ENCODE measurements around the gene MRPS10. TPM values are rescaled to one million over a fixed set of nuclear protein-coding genes. Genes with fewer than 3 reads are reported as not detected.

The MRPS10 gene
- total RNA-seq, 2 experiments from 2014 or later: 17.1 to 18.4 TPM

GRCh38 chr6:42162812-42163211 is 54.8 kb downstream of the MRPS10 start:
- Histone ChIP-seq H3K27me3 (ENCODE audit: control insufficient read depth in 1 of 2, insufficient read depth in 2 of 2, low read length in 2 of 2) (peaks cover 0 to 2% of the 10 kb centered on the region in 2 experiments), H3K36me3 (ENCODE audit: insufficient read depth, low read length) (no peaks in the 10 kb centered on the region), H3K27ac (ENCODE audit: low read depth in 1 of 2, low read length in 2 of 2) (no peak overlapping the region), H3K9me3 (ENCODE audit: control insufficient read depth in 1 of 2, insufficient read depth in 1 of 2, low read length in 2 of 2) (no peaks in the 10 kb centered on the region), H3K4me1 (ENCODE audit: insufficient read depth, low read length) (peaks cover 6% of the 10 kb centered on the region), H3K4me3 (ENCODE audit: low read length) (no peak overlapping the region)
- TF ChIP-seq, protein P1, sequence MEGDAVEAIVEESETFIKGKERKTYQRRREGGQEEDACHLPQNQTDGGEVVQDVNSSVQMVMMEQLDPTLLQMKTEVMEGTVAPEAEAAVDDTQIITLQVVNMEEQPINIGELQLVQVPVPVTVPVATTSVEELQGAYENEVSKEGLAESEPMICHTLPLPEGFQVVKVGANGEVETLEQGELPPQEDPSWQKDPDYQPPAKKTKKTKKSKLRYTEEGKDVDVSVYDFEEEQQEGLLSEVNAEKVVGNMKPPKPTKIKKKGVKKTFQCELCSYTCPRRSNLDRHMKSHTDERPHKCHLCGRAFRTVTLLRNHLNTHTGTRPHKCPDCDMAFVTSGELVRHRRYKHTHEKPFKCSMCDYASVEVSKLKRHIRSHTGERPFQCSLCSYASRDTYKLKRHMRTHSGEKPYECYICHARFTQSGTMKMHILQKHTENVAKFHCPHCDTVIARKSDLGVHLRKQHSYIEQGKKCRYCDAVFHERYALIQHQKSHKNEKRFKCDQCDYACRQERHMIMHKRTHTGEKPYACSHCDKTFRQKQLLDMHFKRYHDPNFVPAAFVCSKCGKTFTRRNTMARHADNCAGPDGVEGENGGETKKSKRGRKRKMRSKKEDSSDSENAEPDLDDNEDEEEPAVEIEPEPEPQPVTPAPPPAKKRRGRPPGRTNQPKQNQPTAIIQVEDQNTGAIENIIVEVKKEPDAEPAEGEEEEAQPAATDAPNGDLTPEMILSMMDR (IDR thresholded peaks at IDR 0.05): no peak
- Mint-ChIP-seq H3K36me3 (ENCODE audit: low read depth) (no peaks in the 10 kb centered on the region), H3K9me3 (no peaks in the 10 kb centered on the region), H3K27me3 (peaks cover 6% of the 10 kb centered on the region), H3K4me1 (ENCODE audit: low read depth) (peaks cover 6% of the 10 kb centered on the region), H3K4me3 (no peak overlapping the region), H3K27ac (no peak overlapping the region)
- intact Hi-C loops (cut with DNase I, micrococcal nuclease): no loop called here
- CTCF ChIA-PET: no interaction called here
- POLR2A ChIA-PET: no interaction called here
- no peak for DNase-seq
- no peak for ATAC-seq (ENCODE audit: poor library complexity)

- ATAC-seq (ENCODE audit: poor library complexity): no peak
- POLR2A ChIA-PET: no interaction called here
- H3K27me3 ChIP-seq (ENCODE audit: control insufficient read depth in 1 of 2, insufficient read depth in 2 of 2, low read length in 2 of 2): peaks cover 0 to 2% of the 10 kb centered on the region in 2 experiments
Observed at GRCh38 chr6:42162384-42162783, 55.3 kb downstream of the MRPS10 start.

DNA sequence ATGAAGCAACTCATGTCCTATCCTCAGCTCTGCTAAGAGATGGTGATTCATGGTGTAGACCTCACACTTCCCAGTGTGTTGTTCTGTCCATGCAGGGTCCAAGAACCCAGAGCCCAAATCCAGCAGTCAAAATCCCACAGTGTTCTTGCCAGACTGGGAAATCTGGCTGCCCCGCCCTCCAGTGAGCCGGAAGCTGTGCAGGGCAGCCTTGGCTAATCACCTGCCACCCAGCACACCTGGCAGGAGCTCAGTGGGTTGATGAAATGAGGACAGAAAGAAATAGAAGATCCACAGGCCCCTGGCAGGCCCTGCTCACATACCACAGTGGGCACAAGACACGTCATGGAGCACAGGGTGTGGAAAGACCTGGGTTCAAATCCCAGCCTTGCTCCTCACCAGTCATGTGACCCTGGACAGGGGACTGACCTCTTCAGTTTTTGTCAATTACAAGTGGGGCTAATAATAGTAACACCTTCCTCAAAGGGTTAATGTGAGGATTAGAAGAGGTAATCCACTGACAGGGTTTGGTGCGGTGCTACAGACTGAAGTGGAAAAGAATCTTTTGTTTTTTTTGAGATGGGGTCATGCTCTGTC is 58.1 kb downstream of the MRPS10 start:
- ChIA-PET POLR2A (no interaction called here), CTCF (no interaction called here)
- Histone ChIP-seq H3K36me3 (ENCODE audit: insufficient read depth, low read length) (no peaks in the 10 kb centered on the region), H3K4me3 (ENCODE audit: low read length) (no peak overlapping the region), H3K27me3 (ENCODE audit: control insufficient read depth in 1 of 2, insufficient read depth in 2 of 2, low read length in 2 of 2) (peaks cover 0 to 2% of the 10 kb centered on the region in 2 experiments), H3K9me3 (ENCODE audit: control insufficient read depth in 1 of 2, insufficient read depth in 1 of 2, low read length in 2 of 2) (no peaks in the 10 kb centered on the region), H3K27ac (ENCODE audit: low read depth in 1 of 2, low read length in 2 of 2) (no peak overlapping the region), H3K4me1 (ENCODE audit: insufficient read depth, low read length) (no peaks in the 10 kb centered on the region)
- Mint-ChIP-seq H3K9me3 (no peaks in the 10 kb centered on the region), H3K4me1 (ENCODE audit: low read depth) (no peaks in the 10 kb centered on the region), H3K36me3 (ENCODE audit: low read depth) (no peaks in the 10 kb centered on the region), H3K27ac (no peak overlapping the region), H3K27me3 (no peaks in the 10 kb centered on the region), H3K4me3 (no peak overlapping the region)
- TF ChIP-seq, protein P1 (IDR thresholded peaks at IDR 0.05): no peak
- ATAC-seq (ENCODE audit: poor library complexity) (no peak), DNase-seq (no peak)
- intact Hi-C loops (cut with DNase I, micrococcal nuclease): no loop called here

More at GRCh38 chr6:42162384-42162783, 55.3 kb downstream of the MRPS10 start:
- H3K36me3 ChIP-seq (ENCODE audit: insufficient read depth, low read length): no peaks in the 10 kb centered on the region
- TF ChIP-seq, protein P1 (IDR thresholded peaks at IDR 0.05): no peak
- Mint-ChIP-seq H3K27ac (no peak overlapping the region), H3K4me3 (no peak overlapping the region), H3K36me3 (ENCODE audit: low read depth) (no peaks in the 10 kb centered on the region), H3K27me3 (peaks cover 6% of the 10 kb centered on the region), H3K4me1 (ENCODE audit: low read depth) (peaks cover 6% of the 10 kb centered on the region), H3K9me3 (no peaks in the 10 kb centered on the region)
- DNase-seq: no peak
- H3K9me3 ChIP-seq (ENCODE audit: control insufficient read depth in 1 of 2, insufficient read depth in 1 of 2, low read length in 2 of 2): no peaks in the 10 kb centered on the region
- H3K27ac ChIP-seq (ENCODE audit: low read depth in 1 of 2, low read length in 2 of 2): no peak overlapping the region
- no peak overlapping the region for H3K4me3 ChIP-seq (ENCODE audit: low read length)
- peaks cover 6% of the 10 kb centered on the region for H3K4me1 ChIP-seq (ENCODE audit: insufficient read depth, low read length)
- CTCF ChIA-PET: no interaction called here
- intact Hi-C loops (cut with DNase I, micrococcal nuclease): no loop called here
